Fibroblast of mammary gland (primary cell): ENCODE results near the gene SIVA1.
A peak's percentile ranks its signal among the peaks of the same experiment; 100 is the strongest.

Source experiments
- DNase-seq: peaks from one replicate; pipeline ENCODE4 v3.0.0-alpha.2; 2010; ENCODE audit warnings: low read depth
- H3K4me3 ChIP-seq: 2 replicates; pipeline ENCODE4 v1.5.1; 2011; ENCODE audit warnings: low read depth, mild to moderate bottlenecking, low read length, moderate library complexity; ENCODE audit not compliant: control insufficient read depth
- CTCF ChIP-seq: conservative IDR thresholded peaks from 2 replicates; pipeline ENCODE4 v1.5.1; 2011; ENCODE audit warnings: low read depth, low read length, inconsistent platforms; ENCODE audit not compliant: control insufficient read depth, insufficient read depth

The SIVA1 gene

GRCh38 chr14:104804481-104805325, 51.8 kb downstream of the SIVA1 start:
- no peak for DNase-seq
- no peak for TF ChIP-seq CTCF
- H3K4me3 ChIP-seq: no peak overlapping the region

GRCh38 chr14:104805326-104805678, 52.4 kb downstream of the SIVA1 start:
- no peak overlapping the region for H3K4me3 ChIP-seq
- DNase-seq: peak; percentile 87
- no peak for TF ChIP-seq CTCF

- no peak for TF ChIP-seq CTCF
- no peak for DNase-seq
- H3K4me3 ChIP-seq: no peak overlapping the region
These were observed 53.1 kb downstream of the SIVA1 start for GRCh38 chr14:104805941-104806624.

- no peak overlapping the region for H3K4me3 ChIP-seq
These were observed 53.9 kb downstream of the SIVA1 start for GRCh38 chr14:104806625-104807465.

GRCh38 chr14:104808456-104808855, 55.5 kb downstream of the SIVA1 start:
- no peak overlapping the region for H3K4me3 ChIP-seq
- TF ChIP-seq CTCF: no peak
- DNase-seq: no peak

More at GRCh38 chr14:104806625-104807465, 53.9 kb downstream of the SIVA1 start:
- no peak for DNase-seq
- no peak for TF ChIP-seq CTCF
